GM20000 (cell line): ENCODE data around the gene SCAPER.

Experiments used
- DNase-seq: peaks from one replicate; pipeline ENCODE4 v3.0.0; 2012; ENCODE audit warnings: low spot score
- TF ChIP-seq, protein P1 (sequence below): IDR thresholded peaks from 2 replicates; pipeline ENCODE4 v1.5.1; 2012; ENCODE audit warnings: mild to moderate bottlenecking, control low read depth; ENCODE audit errors: extremely low read depth, missing control alignments

SCAPER gene

DNA sequence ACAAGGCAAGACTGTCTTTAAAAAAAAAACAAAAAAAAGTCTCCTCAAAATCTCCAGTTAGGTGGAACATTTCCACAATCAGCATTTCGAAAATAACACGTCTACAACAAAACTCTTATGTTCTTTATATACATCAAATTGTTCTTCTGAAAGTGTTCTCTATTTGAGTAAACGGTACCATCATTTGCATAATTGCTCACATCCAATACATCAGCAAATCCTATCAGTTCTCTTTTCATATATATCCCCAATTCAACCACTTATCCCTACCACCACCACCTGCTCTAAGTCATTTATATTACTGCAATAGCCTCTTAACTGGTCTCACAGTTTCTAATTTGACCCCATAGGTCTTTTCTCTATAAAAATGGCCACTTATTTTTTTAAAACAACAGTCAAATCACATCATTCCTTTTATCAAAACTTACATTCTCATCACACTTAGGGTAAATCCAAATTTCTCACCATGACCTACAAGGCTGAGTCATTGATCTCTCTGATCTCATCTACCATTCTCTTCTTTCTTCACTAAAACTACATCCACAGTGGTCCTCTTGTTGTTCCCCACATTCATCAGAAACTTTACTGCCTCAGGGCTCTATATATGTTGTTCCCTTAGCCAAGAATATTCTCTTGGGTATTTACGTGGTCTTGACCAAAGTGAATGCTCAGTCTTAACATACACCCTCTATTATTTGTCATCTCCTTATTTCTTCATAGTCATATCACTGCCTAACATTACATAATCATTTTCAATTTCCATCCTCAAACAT lies 237.0 kb downstream of the SCAPER start:
- TF ChIP-seq, protein P1, sequence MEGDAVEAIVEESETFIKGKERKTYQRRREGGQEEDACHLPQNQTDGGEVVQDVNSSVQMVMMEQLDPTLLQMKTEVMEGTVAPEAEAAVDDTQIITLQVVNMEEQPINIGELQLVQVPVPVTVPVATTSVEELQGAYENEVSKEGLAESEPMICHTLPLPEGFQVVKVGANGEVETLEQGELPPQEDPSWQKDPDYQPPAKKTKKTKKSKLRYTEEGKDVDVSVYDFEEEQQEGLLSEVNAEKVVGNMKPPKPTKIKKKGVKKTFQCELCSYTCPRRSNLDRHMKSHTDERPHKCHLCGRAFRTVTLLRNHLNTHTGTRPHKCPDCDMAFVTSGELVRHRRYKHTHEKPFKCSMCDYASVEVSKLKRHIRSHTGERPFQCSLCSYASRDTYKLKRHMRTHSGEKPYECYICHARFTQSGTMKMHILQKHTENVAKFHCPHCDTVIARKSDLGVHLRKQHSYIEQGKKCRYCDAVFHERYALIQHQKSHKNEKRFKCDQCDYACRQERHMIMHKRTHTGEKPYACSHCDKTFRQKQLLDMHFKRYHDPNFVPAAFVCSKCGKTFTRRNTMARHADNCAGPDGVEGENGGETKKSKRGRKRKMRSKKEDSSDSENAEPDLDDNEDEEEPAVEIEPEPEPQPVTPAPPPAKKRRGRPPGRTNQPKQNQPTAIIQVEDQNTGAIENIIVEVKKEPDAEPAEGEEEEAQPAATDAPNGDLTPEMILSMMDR = no peak
- DNase-seq = no peak

- DNase-seq = no peak
- TF ChIP-seq, protein P1 = no peak
Observed at GRCh38 chr15:76664895-76665294, 240.2 kb downstream of the SCAPER start.

DNA sequence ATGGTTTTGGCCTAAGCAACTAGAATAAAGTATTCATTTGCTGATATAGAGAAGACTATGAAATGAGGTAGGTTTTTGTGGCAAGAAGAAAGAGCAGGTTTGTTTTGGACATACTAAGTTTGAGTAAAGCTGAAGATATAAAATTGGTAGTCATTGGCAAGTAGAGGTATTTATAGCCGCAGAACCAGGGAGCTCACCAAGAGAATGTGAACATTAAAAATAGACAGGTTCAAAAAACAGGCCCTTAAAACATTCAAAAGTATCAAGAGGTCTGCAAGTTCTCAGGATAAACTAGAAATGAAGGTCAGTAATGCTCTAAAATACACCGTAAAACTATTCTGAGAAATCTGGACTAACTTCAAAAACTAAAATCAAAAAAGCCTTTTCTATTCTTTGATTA lies 240.7 kb downstream of the SCAPER start:
- TF ChIP-seq, protein P1 = no peak
- no peak for DNase-seq

GRCh38 chr15:76663529-76663928 lies 241.6 kb downstream of the SCAPER start:
- TF ChIP-seq, protein P1 = no peak
- no peak for DNase-seq

DNA sequence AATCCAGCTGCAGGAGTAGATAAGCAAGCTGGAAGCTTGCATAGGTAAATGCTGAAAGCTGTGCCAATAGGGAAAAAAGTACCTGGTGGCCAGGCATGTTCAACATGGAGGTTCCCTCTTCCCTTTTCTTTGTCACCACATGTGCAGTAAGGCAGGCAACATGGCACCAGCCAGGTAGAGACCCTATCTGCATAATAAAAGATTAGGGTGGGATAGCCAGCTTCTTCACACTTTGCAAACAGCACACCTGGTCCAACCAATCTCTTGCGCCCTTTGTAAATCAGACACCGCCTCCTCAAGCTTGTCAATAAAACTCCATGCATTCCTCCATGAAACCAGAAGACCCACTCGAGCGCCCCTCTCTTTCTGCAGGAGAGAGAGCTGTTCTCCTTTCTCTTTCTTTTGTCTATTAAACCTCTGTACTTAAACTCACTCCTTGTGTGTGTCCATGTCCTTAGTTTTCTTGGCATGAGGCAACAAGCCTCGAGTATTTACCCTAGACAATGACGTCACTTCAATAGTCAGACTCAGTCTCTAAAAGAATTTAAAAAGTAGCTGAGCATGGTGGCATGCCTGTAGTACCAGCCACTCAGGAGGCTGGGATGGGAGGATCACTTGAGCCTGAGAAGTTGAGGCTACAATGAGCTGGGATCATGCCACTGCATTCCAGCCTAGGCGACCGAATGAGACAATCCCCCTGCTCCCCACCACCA lies 256.3 kb downstream of the SCAPER start:
- no peak for DNase-seq
- TF ChIP-seq, protein P1 = no peak

GRCh38 chr15:76647612-76648011 lies 257.5 kb downstream of the SCAPER start:
- TF ChIP-seq, protein P1 = no peak
- no peak for DNase-seq

DNA sequence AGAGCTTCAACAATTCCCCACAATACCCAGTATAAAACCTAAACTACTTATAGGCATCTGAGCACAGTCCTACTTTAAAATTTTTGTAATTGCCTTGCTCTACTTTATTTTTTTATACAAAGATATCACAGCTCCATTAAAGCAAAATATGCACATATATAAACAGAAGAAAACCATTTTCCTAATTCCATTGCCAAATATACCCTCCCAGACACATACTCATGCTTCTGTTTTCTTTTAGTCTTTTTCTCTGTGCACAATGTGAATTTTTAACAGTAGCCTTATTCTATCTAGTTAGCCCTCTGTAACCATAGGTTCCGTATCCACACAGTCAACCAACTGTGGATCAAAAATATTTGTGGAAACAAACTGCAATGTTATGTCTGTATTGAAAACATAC lies 260.5 kb downstream of the SCAPER start:
- TF ChIP-seq, protein P1 = no peak
- no peak for DNase-seq
